ENCODE measurements around the gene SLCO3A1.
"Not testable (repeated sequence)": the region's sequence is repeated elsewhere in the genome, so short reads cannot be mapped to it uniquely, and the experiment has no call there.

SLCO3A1 gene

DNA sequence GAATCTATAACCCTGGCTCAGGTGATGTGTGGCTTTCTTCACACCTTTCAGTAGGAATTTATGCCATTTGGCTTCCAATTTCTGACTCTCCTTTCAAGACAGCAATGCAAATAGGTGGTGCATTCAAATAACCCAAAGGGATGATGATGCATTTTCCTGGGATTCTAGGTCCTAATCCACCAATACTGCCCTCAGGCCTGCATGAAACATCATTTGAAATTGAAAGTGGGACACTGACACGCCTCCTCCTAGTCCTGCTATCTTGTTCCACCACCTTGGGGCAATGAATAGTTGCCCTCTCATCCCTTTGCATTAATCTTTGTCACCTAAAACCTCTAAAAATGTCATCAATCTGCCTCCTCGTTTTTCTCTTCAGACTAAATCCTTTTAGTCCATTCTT is 341.7 kb downstream of the SLCO3A1 start:
- DNase-seq (ENCODE audit: low read depth in 2 of 2, low spot score in 1 of 2) = no peak

DNA sequence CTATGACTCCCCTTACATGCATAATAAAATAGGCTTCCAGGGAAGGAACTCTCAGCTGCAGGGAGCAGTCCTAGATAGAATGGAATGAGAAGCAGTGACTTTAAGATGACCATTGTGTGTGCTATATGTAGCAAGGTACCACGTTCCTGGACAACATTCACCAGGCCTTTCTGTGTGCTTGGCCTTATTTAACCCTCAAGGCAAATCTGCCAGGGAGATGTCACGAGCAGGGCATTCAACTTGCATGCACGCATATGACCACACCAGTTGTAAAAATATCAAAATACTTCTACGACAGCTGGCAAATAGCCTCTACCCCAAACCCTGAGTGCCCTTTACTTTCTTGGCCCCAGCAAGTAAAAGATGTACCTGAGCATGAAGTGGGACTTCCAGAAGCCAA is 342.8 kb downstream of the SLCO3A1 start:
- no peak for DNase-seq (ENCODE audit: low read depth in 2 of 2, low spot score in 1 of 2)

DNA sequence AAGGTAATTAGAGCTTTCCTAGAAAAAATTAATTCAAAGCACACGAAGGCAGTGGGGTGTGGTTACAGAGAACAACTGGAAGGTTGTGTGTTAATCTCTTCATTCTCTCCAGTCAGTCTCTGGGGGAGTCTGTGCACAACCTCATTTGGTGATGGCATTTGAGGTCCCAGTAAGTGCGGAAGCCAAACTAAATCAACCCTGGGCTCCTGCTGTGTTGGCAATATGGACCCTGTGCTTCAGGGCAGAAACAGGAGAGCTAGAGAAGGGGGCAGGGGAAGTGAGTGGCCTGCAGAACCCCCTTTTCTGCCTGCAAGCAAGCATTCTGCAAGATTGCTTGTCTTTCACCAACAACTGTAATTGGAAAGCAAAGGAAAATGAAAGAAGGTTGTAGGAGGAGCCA is 344.2 kb downstream of the SLCO3A1 start:
- DNase-seq (ENCODE audit: low read depth in 2 of 2, low spot score in 1 of 2) = no peak

DNA sequence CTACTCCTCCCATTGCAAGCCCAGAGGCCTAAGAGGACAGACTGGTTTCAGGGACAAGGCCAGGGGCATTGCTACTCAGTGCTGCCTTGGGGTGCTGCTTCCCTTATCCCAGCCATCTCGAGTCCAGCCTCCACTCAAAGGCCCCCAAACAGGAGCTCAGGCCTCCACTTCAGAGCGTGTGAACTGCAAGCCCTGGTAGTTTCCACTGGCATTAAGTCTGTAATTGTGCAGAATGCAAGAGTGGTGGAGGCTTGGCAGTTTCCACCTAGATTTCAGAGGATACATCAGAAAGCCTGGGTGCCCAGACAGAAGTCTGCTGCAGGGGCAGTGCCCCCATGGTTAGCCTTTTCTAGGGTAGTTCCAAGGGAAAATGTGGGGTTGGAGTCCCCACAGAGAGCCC is 347.4 kb downstream of the SLCO3A1 start:
- DNase-seq (ENCODE audit: low read depth in 2 of 2, low spot score in 1 of 2) = no peak

DNA sequence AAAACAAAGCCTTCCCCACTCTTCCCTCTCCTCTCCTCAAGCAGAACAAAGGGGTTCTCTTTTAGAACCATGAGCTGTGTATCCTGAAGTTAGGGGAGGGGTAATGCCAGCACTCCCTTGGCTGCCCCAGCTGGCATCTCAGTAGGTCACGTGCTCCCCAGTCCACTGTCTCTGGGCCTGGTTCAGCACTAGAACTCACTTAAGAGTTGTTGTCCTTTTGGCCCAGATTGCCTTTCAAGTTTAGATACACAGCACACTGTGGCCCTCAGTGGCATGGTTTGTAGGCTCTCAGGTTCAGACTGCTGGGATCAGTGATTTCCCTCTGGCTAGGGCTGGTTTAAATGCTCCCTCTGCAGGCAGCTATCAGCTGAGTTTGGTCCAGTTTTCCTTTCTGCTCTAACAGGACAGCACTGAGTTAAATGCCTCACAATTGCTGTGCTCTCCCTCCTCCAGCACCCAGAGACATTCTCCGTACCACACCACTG is 351.8 kb downstream of the SLCO3A1 start:
- no peak for DNase-seq (ENCODE audit: low read depth in 2 of 2, low spot score in 1 of 2)

DNA sequence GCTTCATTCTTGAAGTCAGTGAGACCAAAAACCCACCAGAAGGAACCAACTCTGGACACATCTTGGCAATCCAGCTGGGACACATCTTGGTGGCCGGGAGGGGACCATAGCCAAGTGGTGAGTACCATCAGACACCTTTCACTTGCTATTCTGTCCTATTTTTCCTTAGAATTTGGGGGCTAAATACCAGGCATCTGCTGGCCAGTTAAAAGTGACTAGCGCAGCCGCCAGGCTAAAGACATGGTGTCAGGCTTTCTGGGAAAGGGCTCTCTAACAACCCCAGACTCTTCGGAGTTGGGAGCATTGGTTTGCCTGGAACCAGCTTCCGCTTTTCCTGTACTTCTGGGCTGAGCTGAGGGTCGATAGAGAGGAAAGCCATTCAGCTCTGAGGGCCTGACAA is 354.1 kb downstream of the SLCO3A1 start:
- not testable (repeated sequence) for DNase-seq (ENCODE audit: low read depth in 2 of 2, low spot score in 1 of 2)

All from stimulated activated CD8-positive, alpha-beta memory T cell treated with anti-CD3 and anti-CD28 coated beads, Interleukin-4, amount 100 ng/mL, for 4 hours (primary cell).